HTR-8/SVneo (cell line): ENCODE data around the gene ZNF407.

Experiments used
- DNase-seq: peaks from one replicate; pipeline ENCODE4 v3.0.0; 2011; ENCODE audit warnings: low spot score, mixed read lengths; ENCODE audit not compliant: insufficient read length
- FAIRE-seq: peaks from 2 replicates; lab custom pipeline; 2011; peaks lifted over from hg19 to GRCh38; lab: Jason Lieb, UNC

ZNF407 gene

GRCh38 chr18:75029481-75029880 is 431.8 kb downstream of the ZNF407 start:
- FAIRE-seq: no peak

GRCh38 chr18:75031717-75032317 is 434.1 kb downstream of the ZNF407 start:
- DNase-seq (no peak), FAIRE-seq (no peak)

More at GRCh38 chr18:75029481-75029880, 431.8 kb downstream of the ZNF407 start:
- DNase-seq: no peak

- DNase-seq: no peak
- FAIRE-seq: no peak
Observed at GRCh38 chr18:75033516-75033915, 435.8 kb downstream of the ZNF407 start.

GRCh38 chr18:75034937-75035336 is 437.3 kb downstream of the ZNF407 start:
- FAIRE-seq: no peak
- no peak for DNase-seq

GRCh38 chr18:75035928-75036327 is 438.3 kb downstream of the ZNF407 start:
- DNase-seq (no peak), FAIRE-seq (no peak)

GRCh38 chr18:75036917-75037688 is 439.4 kb downstream of the ZNF407 start:
- no peak for FAIRE-seq
- no peak for DNase-seq

GRCh38 chr18:75037689-75037955 is 440.0 kb downstream of the ZNF407 start:
- FAIRE-seq (no peak), DNase-seq (no peak)

GRCh38 chr18:75041586-75041985 is 443.9 kb downstream of the ZNF407 start:
- FAIRE-seq: no peak
- DNase-seq: peak; percentile 8

- no peak for DNase-seq
- no peak for FAIRE-seq
Observed at GRCh38 chr18:75043478-75043877, 445.8 kb downstream of the ZNF407 start.

- FAIRE-seq (no peak), DNase-seq (no peak)
Observed at GRCh38 chr18:75044296-75044695, 446.6 kb downstream of the ZNF407 start.

GRCh38 chr18:75044791-75045190 is 447.1 kb downstream of the ZNF407 start:
- FAIRE-seq (no peak), DNase-seq (no peak)

GRCh38 chr18:75045272-75045671 is 447.6 kb downstream of the ZNF407 start:
- DNase-seq (no peak), FAIRE-seq (no peak)

- no peak for DNase-seq
- no peak for FAIRE-seq
Observed at GRCh38 chr18:75047240-75047961, 449.7 kb downstream of the ZNF407 start.

- no peak for FAIRE-seq
- no peak for DNase-seq
Observed at GRCh38 chr18:75048776-75049454, 451.2 kb downstream of the ZNF407 start.

GRCh38 chr18:75049455-75049789 is 451.8 kb downstream of the ZNF407 start:
- FAIRE-seq (no peak), DNase-seq (no peak)

GRCh38 chr18:75051757-75052156 is 454.1 kb downstream of the ZNF407 start:
- FAIRE-seq: no peak
- DNase-seq: no peak

- DNase-seq (no peak), FAIRE-seq (no peak)
Observed at GRCh38 chr18:75052475-75052874, 454.8 kb downstream of the ZNF407 start.

- DNase-seq: no peak
- no peak for FAIRE-seq
Observed at GRCh38 chr18:75053028-75053629, 455.5 kb downstream of the ZNF407 start.

- DNase-seq (no peak), FAIRE-seq (no peak)
Observed at GRCh38 chr18:75054046-75054445, 456.4 kb downstream of the ZNF407 start.

- DNase-seq (no peak), FAIRE-seq (no peak)
Observed at GRCh38 chr18:75054611-75055010, 456.9 kb downstream of the ZNF407 start.
